GM21367 (cell line): ENCODE measurements around the gene ARSK.
"Not testable (repeated sequence)": the region's sequence is repeated elsewhere in the genome, so short reads cannot be mapped to it uniquely, and the experiment has no call there.

Experiments used
- ATAC-seq: cut with Tn5 transposase; IDR thresholded peaks from one replicate; pipeline ENCODE4 v1.9.1; 2021; ENCODE audit not compliant: unreplicated experiment

The ARSK gene

DNA sequence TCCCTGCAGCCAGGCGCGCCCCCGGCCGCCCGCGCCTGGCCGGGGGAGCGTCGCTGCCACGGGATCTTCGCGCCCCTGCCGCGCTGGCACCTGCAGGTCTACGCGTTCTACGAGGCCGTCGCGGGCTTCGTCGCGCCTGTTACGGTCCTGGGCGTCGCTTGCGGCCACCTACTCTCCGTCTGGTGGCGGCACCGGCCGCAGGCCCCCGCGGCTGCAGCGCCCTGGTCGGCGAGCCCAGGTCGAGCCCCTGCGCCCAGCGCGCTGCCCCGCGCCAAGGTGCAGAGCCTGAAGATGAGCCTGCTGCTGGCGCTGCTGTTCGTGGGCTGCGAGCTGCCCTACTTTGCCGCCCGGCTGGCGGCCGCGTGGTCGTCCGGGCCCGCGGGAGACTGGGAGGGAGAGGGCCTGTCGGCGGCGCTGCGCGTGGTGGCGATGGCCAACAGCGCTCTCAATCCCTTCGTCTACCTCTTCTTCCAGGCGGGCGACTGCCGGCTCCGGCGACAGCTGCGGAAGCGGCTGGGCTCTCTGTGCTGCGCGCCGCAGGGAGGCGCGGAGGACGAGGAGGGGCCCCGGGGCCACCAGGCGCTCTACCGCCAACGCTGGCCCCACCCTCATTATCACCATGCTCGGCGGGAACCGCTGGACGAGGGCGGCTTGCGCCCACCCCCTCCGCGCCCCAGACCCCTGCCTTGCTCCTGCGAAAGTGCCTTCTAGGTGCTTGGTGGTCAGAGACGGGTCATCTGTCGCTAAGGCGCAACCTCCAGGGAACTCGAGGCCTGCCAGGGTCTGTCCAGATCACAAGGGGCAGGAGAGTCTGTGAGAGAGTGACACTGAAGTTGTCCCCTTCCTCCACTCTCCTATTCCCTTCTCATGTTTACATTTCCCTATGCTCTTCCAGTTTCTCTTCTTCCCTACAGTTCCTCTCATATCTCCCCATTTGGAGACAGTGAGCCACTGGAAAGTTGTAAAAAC is 66.3 kb downstream of the ARSK start:
- ATAC-seq, result peak; percentile 25

DNA sequence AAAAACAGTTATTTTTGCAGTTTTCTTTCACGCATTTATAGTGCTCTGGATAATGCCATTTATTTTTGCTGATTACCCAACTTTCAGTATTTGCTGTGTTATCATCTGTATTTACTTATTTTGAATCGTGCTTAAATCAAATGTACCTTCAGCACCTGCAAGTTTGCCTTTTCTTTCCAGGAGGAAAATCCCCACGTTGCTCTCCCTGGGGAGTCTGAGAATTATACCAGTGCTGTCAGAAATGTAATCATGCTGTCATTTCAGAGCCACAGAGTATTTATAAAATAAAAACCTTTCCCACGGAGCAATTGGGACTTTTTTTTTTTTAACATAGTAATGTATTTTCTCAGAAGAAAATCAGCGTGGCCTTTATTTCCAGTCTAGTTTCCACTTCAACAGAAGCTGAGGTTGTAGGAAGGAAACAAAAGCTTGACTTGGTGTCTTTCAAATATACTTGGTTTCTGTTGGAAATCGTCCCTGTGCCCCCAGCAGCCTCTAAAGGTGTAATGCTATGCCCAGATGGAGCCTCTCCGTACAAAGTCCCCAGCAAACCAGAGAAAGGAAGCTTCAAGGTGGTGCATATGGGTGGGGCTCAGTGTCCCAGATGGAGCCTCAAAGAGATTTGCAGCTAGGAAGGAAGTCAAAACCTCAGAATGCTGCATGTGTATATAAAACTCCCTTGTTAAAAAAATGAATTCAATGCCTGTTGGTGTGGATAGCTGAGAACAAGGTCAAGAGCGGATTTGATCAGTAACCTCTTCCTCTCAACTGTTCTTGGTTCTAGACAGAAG is 67.1 kb downstream of the ARSK start:
- ATAC-seq, result no peak

DNA sequence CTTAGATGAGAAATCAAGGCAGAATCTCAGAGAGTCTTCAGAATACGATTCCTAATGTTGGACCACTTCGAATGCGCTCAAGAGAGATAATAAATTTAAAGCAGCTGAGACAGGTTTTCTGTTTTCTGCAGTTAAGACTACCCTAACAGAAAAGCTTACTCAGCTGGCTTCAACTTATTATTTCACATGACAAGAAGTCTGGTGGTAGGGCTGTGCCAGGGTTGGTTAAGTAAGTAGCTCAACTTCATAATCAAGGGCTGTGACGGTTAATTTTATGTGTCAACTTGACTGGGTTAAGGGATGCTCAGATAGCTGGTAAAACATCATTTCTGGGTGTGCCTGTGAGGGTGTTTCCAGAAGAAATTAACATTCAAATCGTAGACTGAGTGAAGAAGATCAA is 68.8 kb downstream of the ARSK start:
- no peak for ATAC-seq

DNA sequence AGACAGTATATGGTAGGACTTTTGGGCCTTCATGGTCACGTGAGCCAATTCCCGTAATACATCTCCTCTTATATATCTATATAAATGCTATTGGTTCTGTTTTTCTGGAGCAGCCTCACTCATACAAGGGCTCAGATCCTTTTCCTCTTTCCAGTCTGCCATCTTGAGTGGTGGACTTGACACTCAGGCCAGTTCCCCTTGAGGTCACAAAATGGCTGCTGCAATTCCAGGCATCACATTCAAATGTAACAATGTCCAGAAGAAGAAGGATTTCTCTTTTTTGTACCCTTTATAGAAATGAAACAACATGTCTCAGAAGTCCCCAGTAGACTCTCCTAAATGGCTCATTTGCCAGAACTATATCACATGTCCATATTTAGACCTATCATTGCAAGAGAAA is 69.5 kb downstream of the ARSK start:
- ATAC-seq, result no peak

DNA sequence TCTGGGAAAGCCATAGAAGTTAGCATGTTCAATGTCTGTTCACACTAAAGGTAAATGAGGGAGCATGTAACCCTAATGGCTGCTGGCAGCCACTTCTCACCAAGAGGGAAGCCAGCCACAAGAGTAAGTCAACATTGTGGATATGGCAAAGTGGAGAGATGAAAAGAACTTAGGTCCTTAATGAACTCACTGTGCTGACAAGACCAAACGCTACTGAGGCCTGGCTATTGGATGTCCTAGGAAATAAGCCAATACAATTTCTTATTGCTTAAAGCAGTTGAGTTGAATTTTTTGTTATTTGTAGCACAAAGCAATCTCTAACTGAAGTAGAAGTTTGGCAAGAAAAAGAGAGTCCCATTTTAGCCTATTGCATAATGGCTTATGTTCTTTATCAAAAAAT is 71.8 kb downstream of the ARSK start:
- no peak for ATAC-seq

DNA sequence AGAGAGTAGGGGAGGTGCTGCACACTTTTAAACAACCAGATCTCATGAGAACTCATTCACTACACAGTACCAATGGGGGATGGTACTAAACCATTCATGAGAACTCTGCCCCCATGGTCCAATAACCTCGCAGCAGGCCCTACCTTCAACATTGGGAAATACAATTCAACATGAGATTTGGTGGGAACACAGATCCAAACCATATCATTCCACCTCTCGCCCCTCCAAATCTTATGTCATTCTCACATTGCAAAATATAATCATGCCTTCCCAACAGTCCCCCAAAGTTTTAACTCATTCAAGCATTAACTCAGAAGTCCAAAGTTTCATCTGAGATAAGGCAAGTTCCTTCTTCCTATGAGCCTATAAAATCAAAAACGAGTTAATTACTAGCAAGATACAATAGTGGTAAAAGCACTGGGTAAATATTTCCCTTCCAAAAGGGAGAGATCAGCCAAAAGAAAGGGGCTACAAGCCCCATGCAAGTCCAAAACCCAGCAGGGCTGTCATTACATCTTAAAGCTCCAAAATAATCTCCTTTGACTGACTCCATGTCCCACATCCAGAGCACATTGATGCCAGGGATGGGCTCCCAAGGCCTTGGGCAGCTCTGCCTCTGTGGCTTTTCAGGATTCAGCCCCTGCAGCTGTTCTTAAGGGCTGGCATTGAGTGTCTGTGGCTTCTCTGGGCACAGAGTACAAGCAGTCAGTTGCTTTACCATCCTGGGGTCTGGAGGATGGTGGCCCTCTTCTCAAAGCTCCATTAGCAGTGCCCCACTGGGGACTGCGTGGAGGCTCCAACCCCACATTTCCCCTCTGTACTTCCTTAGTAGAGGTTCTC is 73.3 kb downstream of the ARSK start:
- ATAC-seq, result no peak

DNA sequence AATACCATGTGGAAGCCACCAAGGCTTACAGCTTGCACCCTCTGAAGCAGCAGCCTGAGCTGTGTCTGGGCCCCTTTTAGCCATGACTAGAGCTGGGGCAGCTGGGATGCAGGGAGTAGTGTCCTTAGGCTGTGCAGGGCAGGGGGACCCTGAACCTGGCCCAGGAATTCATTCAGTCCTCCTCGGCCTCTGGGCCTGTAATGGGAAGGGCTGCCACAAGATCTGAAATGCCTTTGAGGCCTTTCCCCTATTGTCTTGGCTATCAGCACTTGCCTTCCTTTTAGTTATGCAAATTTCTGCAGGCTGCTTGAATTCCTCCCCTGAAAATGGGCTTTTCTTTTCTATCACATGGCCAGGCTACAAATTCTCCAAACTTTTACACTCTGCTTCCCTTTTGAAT is 74.0 kb downstream of the ARSK start:
- no peak for ATAC-seq

DNA sequence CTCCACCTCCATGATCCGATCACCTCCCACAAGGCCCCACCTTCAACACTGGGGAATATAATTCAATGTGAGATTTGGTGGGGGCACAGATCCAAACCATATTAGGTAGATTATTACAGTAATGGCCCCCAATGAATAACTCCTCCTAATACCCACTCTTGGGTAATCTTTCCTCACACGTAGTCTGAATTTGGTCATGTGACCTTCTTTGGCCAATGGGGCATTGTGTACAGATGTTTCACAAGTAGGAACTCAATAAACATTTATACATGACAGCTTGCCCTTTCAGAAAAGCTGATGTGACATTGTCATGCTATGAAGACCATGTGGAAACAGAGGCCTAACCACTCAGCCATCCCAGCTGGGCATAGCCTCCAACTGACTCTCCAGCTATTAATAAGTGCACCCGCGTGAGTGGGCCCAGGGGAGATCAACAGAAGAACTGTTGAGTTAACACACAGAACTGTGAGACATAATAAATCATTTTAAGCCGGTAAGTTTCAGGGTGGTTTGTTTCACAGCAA is 75.6 kb downstream of the ARSK start:
- no peak for ATAC-seq

DNA sequence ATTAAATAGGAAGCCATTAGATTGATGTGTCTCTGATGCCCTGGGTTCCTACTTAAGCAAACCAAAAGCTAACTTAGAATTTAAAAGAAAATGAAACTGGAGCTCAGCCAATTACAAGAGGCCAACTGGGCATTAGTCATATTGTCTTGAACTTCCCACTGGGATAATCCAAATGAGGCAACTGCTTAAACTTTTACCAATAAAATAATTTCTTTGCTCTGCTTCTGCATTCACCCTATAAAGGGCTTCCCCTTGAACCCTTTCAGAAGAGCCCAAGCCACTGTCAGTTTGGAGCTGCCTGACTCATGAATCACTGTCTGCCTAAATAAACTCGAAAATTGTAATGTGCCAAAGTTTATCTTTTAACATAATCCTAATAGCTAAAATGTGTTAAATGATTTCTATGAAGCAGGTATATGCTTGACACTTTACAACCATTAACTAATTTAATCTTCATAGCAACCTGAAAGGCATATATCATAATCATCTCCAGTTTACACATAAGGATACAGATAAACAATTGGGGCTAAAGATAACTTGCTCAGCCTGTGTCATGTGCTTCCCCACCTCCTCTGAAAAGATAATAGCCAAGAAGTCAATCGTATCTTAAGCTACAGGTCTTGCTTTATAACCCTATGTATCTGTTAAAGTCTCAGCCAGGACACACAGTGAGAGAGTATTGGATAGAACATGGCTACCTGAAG is 76.5 kb downstream of the ARSK start:
- ATAC-seq, result no peak

DNA sequence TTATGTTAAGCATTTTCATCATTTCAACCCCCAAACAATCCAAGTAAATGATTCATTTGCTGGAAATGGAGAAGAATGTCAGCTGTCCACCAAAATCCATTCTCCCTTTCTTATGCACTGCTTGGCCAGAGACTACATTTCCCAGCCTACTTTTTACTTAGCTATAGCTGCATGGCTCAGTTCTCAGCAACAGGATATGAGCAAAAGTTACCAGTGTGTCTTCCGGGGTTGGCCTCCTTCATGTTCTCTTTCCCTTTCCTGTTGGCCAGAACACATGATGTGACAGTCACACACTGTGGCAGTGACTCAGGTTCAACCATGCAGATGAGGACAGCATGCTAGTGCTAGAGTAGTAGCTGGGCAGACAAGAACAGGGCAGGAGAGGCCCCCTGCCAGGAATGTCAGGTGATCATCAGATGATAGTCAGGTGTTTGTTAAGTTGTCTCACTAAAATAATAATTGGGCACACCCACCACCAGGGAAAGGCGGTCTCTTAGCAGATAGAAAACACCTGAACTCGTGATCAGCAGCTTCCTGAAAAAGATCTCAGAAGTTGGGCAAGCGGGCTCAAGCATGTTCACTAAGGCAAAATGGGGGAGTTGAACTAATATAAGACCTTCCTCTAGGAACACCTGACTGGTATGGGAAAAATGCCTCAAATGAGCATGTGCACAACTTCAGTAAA is 77.2 kb downstream of the ARSK start:
- ATAC-seq, result peak; percentile 96

DNA sequence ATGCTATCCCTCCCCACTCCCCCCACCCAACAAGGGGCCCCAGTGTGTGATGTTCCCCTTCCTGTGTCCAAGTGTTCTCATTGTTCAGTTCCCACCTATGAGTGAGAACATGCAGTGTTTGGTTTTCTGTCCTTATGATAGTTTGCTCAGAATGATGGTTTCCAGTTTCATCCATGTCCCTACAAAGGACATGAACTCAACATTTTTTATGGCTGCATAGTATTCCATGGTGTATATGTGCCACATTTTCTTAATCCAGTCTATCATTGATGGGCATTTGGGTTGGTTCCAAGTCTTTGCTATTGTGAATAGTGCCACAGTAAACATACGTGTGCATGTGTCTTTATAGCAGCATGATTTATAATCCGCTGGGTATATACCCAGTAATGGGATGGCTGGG is 78.0 kb downstream of the ARSK start:
- ATAC-seq, result not testable (repeated sequence)

DNA sequence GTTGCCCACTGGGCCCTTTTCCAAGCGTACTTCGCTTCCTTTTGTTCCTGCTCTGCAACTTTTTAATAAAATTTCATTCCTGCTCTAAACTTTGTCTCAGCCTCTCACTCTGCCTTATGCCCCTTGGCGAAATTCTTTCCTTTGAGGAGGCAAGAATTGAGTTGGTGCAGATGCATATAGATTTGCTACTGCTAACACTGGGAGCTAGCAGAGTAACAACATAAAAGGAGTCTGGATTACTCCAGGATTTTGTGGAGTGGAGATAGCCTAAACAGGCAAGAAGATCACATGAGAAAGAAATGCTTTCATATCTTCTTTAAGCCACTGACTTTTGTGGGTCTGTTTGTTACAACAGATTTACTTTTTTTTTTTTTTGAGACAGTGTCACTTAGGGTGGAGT is 78.8 kb downstream of the ARSK start:
- no peak for ATAC-seq

DNA sequence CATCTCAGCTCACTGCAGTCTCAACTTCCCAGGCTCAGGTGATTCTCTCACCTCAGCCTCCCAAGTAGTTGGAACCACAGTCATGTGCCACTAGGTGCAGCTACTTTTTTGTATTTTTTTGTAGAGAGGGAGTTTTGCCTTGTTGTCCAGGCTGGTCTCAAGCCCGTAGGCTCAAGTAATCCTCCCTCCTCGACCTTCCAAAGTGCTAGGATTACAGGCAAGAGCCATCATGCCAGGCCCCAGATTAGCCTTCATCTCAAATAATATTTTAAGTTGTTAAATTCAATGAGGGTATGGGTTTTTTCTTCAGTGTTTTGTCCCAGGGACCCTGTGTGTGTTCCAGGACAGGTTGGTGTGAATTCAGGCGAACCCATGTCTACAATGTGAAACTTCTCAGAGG is 79.2 kb downstream of the ARSK start:
- ATAC-seq, result no peak

DNA sequence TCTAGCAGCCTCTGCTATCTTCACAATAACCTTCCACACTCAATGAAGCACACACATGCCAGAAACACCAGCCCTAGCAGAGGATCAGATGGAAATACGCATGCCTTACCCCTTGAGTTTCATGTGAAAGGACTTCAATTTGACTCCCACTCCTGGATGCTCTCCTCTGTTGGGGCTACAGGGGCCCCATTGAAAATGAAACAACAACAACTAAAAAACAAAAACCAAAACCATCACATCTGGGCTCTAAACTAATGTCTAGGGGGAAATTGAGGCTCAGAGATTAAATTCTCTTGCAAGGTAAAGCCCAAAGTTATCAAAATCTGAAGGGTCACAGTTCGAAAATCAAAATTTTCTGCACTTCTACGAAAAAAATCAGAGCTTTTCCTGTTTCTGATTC is 83.7 kb downstream of the ARSK start:
- ATAC-seq, result no peak

DNA sequence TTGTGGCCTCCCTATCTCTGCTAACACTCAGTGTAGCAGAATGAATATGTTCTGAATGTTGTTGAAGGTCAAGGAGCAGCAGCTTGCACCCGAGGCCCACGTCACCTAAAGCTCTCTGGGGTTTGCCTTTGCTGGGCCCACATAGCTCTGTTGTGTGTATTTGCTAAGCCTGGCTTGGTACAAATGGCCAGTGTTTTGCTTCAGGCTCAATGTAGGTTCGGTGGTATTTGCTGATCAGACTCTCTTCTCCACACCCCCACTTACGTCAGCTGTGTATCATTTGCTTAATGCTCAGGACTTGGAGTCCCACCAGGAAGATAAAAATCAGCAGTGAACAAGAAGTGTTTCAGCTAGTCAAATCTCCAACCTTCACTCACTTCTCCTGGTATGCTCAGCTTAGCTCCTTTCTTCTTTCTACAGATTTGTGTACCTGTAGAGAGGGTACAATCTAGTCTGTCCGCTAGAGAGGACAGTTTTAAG is 86.9 kb downstream of the ARSK start:
- no peak for ATAC-seq

DNA sequence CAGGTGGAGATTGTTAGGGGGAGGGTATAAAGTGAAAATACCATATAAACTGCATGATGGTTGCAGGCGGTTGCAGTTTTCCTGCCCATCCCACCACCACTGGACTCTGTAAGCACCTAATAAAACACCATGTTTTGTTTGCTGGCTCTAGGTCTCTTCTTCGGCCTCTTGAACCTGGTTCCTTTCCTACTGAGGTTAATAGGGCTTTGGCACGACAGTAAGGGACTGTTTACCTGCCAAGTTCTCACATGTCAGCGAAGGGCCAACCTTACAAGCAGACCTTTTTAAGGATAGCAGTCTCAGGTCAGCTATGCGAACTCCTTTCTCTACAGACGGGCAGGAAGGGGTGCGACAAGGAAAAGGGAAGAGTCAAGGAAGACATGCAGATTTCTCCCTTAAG is 88.3 kb downstream of the ARSK start:
- no peak for ATAC-seq

DNA sequence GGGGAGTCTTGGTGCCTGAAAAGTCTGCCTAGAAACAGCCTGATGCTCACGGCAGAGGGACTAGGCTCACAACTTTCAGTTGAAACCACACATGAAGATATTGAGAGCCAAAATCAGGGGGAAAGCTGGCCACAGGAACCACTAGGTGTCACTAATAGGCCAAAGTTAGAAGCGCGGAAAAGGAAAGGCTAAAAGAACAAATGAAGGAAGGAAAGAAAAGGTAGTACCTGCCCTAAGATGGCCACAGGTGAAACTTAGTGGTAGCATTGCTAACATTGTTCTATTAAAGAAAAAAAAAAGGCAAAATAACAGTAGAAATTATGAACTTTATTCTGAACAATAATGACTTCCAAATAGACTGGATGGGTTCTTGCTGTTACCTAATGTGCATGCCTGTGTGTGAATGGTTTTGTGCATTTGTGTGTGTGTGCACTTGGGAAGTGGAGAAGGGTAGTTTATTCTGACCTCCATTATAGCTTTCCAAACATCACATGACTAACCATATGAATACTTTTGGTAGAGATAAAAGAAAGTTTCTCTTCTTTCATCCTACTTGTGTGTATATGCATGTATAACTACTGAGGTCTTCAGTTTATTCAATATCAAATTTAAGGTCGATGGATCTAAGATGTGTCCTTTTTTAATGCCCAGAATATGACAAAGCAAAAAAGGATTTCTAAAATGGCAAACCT is 89.6 kb downstream of the ARSK start:
- ATAC-seq, result peak; percentile 44

DNA sequence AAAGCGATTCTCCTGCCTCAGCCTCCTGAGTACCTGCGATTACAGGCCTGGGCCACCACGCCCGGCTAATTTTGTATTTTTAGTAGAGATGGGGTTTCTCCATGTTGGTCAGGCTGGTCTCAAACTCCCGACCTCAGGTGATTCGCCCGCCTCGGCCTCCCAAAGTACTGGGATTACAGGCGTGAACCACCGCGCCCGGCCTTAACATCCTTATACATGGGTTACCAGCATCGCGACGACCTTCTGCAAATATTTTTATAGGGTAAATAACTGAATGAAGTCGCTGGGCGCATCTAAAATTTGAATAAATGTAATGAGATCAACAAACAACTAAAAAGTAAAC is 91.3 kb downstream of the ARSK start:
- ATAC-seq, result not testable (repeated sequence)
